GM18511 (cell line): ENCODE measurements around the gene KCTD21.

Experiments
- ATAC-seq: cut with Tn5 transposase; IDR thresholded peaks from one replicate; pipeline ENCODE4 v1.9.1; 2021; ENCODE audit warnings: mild to moderate bottlenecking, moderate library complexity; ENCODE audit not compliant: unreplicated experiment

KCTD21 gene

GRCh38 chr11:78202733-78203167 is 14.3 kb upstream of the KCTD21 start:
- ATAC-seq: no peak

- ATAC-seq: no peak
These were observed 12.8 kb upstream of the KCTD21 start for GRCh38 chr11:78201096-78201818.

GRCh38 chr11:78200553-78200952 is 12.1 kb upstream of the KCTD21 start:
- no peak for ATAC-seq

GRCh38 chr11:78200061-78200460 is 11.6 kb upstream of the KCTD21 start:
- ATAC-seq: no peak

GRCh38 chr11:78199653-78200015 is 11.2 kb upstream of the KCTD21 start:
- no peak for ATAC-seq

- no peak for ATAC-seq
These were observed 10.7 kb upstream of the KCTD21 start for GRCh38 chr11:78199015-78199652.

- ATAC-seq: no peak
These were observed 9.4 kb upstream of the KCTD21 start for GRCh38 chr11:78197816-78198215.

GRCh38 chr11:78196661-78197091 is 8.2 kb upstream of the KCTD21 start:
- no peak for ATAC-seq

- no peak for ATAC-seq
These were observed 7.6 kb upstream of the KCTD21 start for GRCh38 chr11:78195917-78196560.

GRCh38 chr11:78194490-78194889 is 6.1 kb upstream of the KCTD21 start:
- ATAC-seq: no peak

GRCh38 chr11:78193806-78194205 is 5.4 kb upstream of the KCTD21 start:
- no peak for ATAC-seq

- ATAC-seq: no peak
These were observed 4.5 kb upstream of the KCTD21 start for GRCh38 chr11:78192911-78193351.

GRCh38 chr11:78192223-78192719 is 3.8 kb upstream of the KCTD21 start:
- no peak for ATAC-seq

GRCh38 chr11:78190871-78191538 is 2.6 kb upstream of the KCTD21 start:
- ATAC-seq: no peak

GRCh38 chr11:78190374-78190773 is 1.9 kb upstream of the KCTD21 start:
- no peak for ATAC-seq

- ATAC-seq: no peak
These were observed 1.4 kb upstream of the KCTD21 start for GRCh38 chr11:78189851-78190250.

- ATAC-seq: no peak
These were observed 823 bp upstream of the KCTD21 start for GRCh38 chr11:78189174-78189724.

GRCh38 chr11:78187366-78188285 is 800 bp downstream of the KCTD21 start:
- peak; percentile 29 for ATAC-seq

- no peak for ATAC-seq
These were observed 7.2 kb downstream of the KCTD21 start for GRCh38 chr11:78181185-78181584.

- no peak for ATAC-seq
These were observed 7.7 kb downstream of the KCTD21 start for GRCh38 chr11:78180751-78181150.
